HG03064 (cell line): ENCODE measurements around the gene KRT3.

Experiments
- ATAC-seq: cut with Tn5 transposase; IDR thresholded peaks from one replicate; pipeline ENCODE4 v1.9.1; 2021; ENCODE audit warnings: low read depth; ENCODE audit not compliant: unreplicated experiment

Gene KRT3

DNA sequence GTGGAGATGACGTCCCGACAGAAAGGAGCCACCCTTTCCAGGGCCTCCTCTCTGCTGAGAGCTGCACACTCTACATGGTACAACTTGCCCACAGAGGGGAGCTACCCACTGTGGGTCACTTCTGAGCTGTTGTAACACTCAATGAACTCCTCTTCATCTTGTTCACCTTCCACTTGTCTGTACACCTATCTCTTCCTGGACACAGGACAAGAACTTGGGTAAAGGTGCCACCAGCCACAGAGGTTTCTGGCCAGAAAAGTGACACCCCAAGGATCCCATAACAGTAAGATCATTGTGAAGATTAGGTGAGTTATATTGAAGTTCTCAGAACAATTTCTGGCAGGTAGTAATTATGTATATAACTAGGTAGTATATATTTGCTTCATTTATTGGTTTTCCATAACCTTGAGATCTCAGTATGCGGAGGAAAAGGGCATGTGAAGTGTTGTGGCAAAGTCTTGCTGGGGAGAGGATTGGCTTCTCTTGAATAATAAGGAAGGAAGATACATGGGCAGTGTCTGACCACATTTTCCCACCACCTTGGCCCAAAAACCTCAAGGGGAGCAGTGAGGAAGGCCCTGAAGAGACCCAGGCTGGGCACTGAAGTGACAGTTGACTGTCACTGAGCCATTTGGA, 53.0 kb downstream of the KRT3 start:
- no peak for ATAC-seq

DNA sequence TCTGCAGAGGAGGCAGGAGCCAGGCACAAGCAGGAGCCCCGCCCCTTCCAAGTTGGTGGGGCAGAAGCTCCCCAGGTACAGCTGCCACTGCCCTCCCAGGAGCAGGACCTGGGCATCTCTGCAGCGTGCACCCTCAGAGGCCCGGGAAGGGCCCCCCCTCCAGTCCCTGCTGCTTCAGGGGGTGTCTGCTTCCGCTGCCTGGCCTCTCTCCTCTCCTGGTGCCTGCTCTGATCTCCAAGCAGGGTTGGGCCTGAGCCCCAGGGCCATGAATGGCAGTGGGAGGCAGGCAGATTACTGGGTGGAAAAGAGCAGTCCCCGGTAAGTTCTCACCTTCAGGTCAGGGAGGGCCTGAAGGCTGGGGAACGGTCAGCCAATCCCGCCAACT, 53.7 kb downstream of the KRT3 start:
- no peak for ATAC-seq

DNA sequence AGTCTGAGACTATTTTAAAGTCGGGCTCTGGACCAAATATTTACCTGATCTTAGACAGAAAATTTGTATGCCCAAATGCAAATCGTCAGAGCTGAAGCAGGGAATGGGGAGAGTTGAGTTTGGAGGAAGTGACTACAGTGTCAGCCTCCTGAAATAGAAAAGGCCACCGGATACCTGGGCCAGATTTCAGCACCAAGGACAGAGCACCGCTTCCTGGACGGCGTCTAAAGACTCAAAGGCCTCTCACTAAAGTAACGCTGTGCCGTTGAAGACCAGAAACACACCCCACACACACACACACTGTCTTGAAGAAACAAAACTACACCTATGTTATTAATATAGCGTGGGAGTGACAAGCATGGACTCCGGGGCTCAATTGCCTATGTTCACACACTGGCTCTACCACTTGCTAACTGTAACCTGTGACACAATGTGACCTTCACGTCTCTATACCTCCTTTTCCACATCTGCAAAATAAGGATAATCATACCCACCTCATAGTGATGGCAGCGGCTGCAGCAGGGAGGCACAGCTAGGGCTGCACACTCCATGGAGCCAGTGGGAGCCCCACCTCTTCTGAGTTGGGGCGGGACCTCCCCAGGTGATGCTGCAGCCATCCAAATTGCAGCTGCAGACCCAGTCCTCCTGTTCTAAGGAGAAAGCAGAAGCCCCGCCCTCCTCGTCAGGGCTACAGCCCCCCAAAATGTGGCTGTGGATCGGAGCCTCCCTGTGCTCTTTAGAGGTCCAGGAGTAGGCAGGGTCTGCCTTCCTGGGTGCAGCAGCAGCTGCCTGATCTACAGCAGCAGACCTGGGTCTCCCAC, 54.3 kb downstream of the KRT3 start:
- no peak for ATAC-seq

DNA sequence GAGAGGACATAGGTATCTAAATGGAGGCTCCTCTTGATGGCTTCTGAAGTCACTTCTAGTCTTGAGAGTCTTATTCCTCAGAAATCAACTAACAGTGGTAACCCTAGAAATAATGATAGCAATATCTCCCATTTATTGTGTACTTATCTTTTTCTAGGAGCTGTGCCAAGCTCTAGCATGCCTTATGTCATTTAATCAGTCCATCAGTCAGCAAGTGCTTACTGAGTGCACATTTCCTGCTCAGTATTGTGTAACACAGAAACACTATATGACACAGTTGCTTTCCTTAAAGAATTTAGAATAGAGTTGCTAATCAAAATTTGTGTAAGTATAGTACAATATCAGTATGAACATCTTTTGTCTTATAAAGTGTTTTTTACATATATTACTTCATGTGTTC, 55.3 kb downstream of the KRT3 start:
- no peak for ATAC-seq

DNA sequence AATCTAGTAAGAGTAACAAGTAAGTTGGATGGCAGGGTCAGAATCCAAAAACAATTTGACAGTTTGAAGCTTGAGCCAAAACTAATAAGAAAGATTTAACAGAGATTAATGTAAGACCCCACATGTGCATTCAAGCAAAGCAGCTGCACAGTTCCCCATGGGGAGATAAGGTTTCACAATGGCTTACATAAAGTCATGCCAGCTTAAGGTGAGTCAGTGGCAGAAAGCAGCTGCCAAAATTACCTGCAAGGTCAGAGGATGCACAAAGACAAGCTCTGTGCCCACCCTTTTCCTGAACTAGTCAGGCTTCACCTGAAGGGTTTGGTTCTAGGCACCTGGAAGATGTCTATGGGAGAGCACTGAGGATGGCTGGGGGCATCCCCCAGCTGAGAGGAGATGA, 56.0 kb downstream of the KRT3 start:
- ATAC-seq: no peak
